GM12874 (cell line): ENCODE data around the gene PDCD11.

Experiments
- CTCF ChIP-seq: IDR thresholded peaks from 2 replicates; pipeline ENCODE4 v1.5.1; 2011; ENCODE audit warnings: low read depth, mild to moderate bottlenecking, control low read depth, low read length, moderate library complexity; ENCODE audit not compliant: insufficient read depth

The PDCD11 gene

GRCh38 chr10:103441206-103441605 lies 44.8 kb downstream of the PDCD11 start:
- no peak for TF ChIP-seq CTCF

GRCh38 chr10:103441611-103442010 lies 45.2 kb downstream of the PDCD11 start:
- no peak for TF ChIP-seq CTCF

GRCh38 chr10:103442031-103442461 lies 45.6 kb downstream of the PDCD11 start:
- TF ChIP-seq CTCF, result no peak

GRCh38 chr10:103443475-103444185 lies 47.2 kb downstream of the PDCD11 start:
- no peak for TF ChIP-seq CTCF

GRCh38 chr10:103444478-103444877 lies 48.1 kb downstream of the PDCD11 start:
- TF ChIP-seq CTCF, result no peak

GRCh38 chr10:103445366-103445765 lies 48.9 kb downstream of the PDCD11 start:
- TF ChIP-seq CTCF, result no peak

GRCh38 chr10:103445767-103446567 lies 49.5 kb downstream of the PDCD11 start:
- no peak for TF ChIP-seq CTCF
